ENCODE data around the gene KLRB1. TPM values are rescaled to one million over a fixed set of nuclear protein-coding genes. Genes with fewer than 3 reads are reported as not detected.
"Not testable (repeated sequence)": the region's sequence is repeated elsewhere in the genome, so short reads cannot be mapped to it uniquely, and the experiment has no call there.

KLRB1 gene
- polyA plus RNA-seq, 4 donors: 2.5 to 15.9 (median 4.5) TPM

DNA sequence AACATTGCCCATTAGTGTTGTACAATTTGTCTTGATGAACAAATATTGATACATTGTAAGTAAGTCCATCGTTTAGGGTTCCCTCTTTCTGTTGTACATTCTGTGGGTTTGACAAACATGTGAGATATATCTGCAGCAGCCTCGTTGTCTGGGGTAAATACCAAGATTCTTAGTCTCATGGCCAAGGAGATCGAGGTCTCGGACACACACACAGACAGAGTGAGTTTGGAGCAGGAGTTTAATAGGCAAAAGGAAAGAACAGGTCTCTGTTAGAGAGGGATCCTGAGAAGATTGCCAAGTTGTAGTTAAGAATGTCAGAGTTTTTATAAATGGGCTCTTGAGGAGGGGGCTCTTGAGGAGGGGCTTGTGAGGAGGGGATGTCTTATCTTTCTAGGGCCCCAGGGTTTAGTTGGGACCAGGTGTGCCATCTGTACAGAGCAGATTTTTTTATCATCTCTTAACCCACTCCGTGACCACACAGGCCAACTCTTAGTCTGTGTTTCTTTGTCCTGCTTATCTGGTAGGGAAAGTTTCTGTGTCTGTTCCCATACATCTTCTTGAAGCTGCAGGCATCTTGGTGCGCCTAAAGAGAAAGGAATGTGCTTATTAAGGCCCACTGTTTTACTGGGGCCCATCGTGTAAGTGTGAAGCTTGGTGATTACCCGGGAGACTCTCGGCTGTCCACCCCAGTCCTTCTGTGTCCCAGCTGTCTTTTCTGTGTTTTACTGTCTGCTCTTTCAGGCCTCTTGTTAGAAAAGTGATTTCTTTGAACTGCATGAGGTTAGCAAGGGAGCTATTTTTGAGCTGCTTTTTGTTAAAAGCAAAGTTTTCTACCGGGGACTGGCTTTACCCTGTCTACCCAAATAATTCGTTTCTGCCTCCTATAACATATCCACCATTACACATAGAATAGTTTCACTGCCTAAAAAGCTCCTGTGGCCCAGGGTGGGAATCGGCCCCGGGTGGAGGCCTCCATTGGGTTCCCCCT is 39.4 kb upstream of the KLRB1 start:
- no peak for FAIRE-seq
- WGBS, 3 donors: 40 to 44% (median 44%) methylated on average over 13 of the region's 13 CpGs

DNA sequence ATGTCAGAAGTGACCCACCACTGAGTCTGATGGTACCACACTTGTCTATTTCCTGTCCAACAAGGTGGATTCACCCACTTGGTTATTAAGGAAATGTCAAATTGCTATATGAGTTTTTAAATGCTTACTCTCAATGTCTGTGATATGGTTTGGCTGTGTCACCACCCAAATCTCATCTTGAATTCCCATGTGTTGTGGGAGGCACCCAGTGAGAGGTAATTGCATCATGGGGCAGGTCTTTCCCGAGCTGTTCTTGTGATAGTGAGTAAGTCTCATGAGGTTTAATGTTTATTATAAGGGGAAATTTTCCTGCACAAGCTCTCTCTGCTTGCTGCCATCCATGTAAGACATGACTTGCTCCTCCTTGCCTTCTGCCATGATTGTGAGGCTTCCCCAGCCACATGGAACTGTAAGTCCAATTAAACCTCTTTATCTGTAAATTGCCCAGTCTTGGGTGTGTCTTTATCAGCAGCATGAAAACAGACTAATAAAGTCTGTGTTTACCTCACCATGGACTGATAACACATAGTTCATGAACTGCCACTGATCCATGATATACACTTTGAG is 37.4 kb upstream of the KLRB1 start:
- not testable (repeated sequence) for H3K27ac ChIP-seq (ENCODE audit: low read depth in 1 of 3, low read length in 2 of 3); H3K4me3 ChIP-seq (ENCODE audit: low read depth in 1 of 3, low read length in 3 of 3); H3K27me3 ChIP-seq (ENCODE audit: control insufficient read depth in 3 of 3, insufficient read depth in 3 of 3, low read length in 3 of 3); H3K36me3 ChIP-seq (ENCODE audit: control insufficient read depth in 3 of 3, insufficient read depth in 2 of 3, low read depth in 1 of 3, low read length in 3 of 3); FAIRE-seq; H3K4me1 ChIP-seq (ENCODE audit: control insufficient read depth in 3 of 3, insufficient read depth in 2 of 3, low read depth in 1 of 3, low read length in 2 of 3)
- peaks cover 2 to 22% of the 10 kb centered on the region in 2 donors for H3K9me3 ChIP-seq (ENCODE audit: control insufficient read depth in 2 of 2, insufficient read depth in 1 of 2, low read depth in 1 of 2, low read length in 1 of 2)
- 47 to 73% (median 60%) methylated on average over 1 of the region's 1 CpG for WGBS, 3 donors
- DNase-seq: peak in 1 of 2 donors; percentile 75

More for the DNA sequence above, 39.4 kb upstream of the KLRB1 start:
- Histone ChIP-seq H3K27me3 (ENCODE audit: control insufficient read depth in 3 of 3, insufficient read depth in 3 of 3, low read length in 3 of 3) (no peaks in the 10 kb centered on the region), H3K4me3 (ENCODE audit: low read depth in 1 of 3, low read length in 3 of 3) (peak overlapping the region in 2 of 3 donors; percentile 67 to 73), H3K27ac (ENCODE audit: low read depth in 1 of 3, low read length in 2 of 3) (peak overlapping the region; percentile 77 to 88 (median 85)), H3K36me3 (ENCODE audit: control insufficient read depth in 3 of 3, insufficient read depth in 2 of 3, low read depth in 1 of 3, low read length in 3 of 3) (no peaks in the 10 kb centered on the region), H3K4me1 (ENCODE audit: control insufficient read depth in 3 of 3, insufficient read depth in 2 of 3, low read depth in 1 of 3, low read length in 2 of 3) (peaks cover 2 to 9% (median 4%) of the 10 kb centered on the region in 3 donors), H3K9me3 (ENCODE audit: control insufficient read depth in 2 of 2, insufficient read depth in 1 of 2, low read depth in 1 of 2, low read length in 1 of 2) (peaks cover 2 to 18% of the 10 kb centered on the region in 2 donors)
- no peak for DNase-seq

GRCh38 chr12:9643266-9643660 is 35.5 kb upstream of the KLRB1 start:
- Histone ChIP-seq H3K36me3 (ENCODE audit: control insufficient read depth in 3 of 3, insufficient read depth in 2 of 3, low read depth in 1 of 3, low read length in 3 of 3) (peaks cover 0 to 4% (median 0%) of the 10 kb centered on the region in 3 donors), H3K27me3 (ENCODE audit: control insufficient read depth in 3 of 3, insufficient read depth in 3 of 3, low read length in 3 of 3) (no peaks in the 10 kb centered on the region), H3K4me1 (ENCODE audit: control insufficient read depth in 3 of 3, insufficient read depth in 2 of 3, low read depth in 1 of 3, low read length in 2 of 3) (peaks cover 0 to 9% (median 2%) of the 10 kb centered on the region in 3 donors), H3K4me3 (ENCODE audit: low read depth in 1 of 3, low read length in 3 of 3) (no peak overlapping the region), H3K9me3 (ENCODE audit: control insufficient read depth in 2 of 2, insufficient read depth in 1 of 2, low read depth in 1 of 2, low read length in 1 of 2) (peaks cover 2 to 22% of the 10 kb centered on the region in 2 donors), H3K27ac (ENCODE audit: low read depth in 1 of 3, low read length in 2 of 3) (no peak overlapping the region)
- FAIRE-seq (no peak), DNase-seq (no peak)

GRCh38 chr12:9642606-9643265 is 35.0 kb upstream of the KLRB1 start:
- H3K9me3 ChIP-seq (ENCODE audit: control insufficient read depth in 2 of 2, insufficient read depth in 1 of 2, low read depth in 1 of 2, low read length in 1 of 2): peaks cover 2 to 22% of the 10 kb centered on the region in 2 donors
- FAIRE-seq (no peak), DNase-seq (no peak)
- no peak overlapping the region for H3K4me3 ChIP-seq (ENCODE audit: low read depth in 1 of 3, low read length in 3 of 3)
- peaks cover 0 to 4% (median 0%) of the 10 kb centered on the region in 3 donors for H3K36me3 ChIP-seq (ENCODE audit: control insufficient read depth in 3 of 3, insufficient read depth in 2 of 3, low read depth in 1 of 3, low read length in 3 of 3)
- WGBS, 3 donors: 74 to 88% (median 84%) methylated on average over 15 of the region's 15 CpGs
- H3K4me1 ChIP-seq (ENCODE audit: control insufficient read depth in 3 of 3, insufficient read depth in 2 of 3, low read depth in 1 of 3, low read length in 2 of 3): peaks cover 0 to 9% (median 2%) of the 10 kb centered on the region in 3 donors
- H3K27ac ChIP-seq (ENCODE audit: low read depth in 1 of 3, low read length in 2 of 3): no peak overlapping the region
- H3K27me3 ChIP-seq (ENCODE audit: control insufficient read depth in 3 of 3, insufficient read depth in 3 of 3, low read length in 3 of 3): no peaks in the 10 kb centered on the region

DNA sequence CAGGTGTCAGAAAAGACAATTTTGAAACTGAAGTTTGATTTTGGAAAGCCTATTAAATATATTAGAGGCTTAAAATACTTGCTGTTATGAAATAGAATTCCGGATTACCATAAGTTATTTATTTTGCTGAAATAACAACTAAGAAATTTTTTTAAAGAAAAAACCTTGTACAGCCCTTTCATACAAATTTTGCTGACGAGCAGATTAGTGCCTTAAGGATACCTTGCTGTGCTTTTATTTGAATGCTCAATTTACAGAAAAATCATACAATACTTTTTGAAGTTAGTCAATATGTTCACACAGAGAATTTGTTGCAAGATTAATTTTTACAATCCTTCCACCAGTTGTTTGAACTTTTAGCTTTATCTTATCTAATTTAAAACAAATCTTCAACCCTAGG is 32.3 kb upstream of the KLRB1 start:
- H3K9me3 ChIP-seq (ENCODE audit: control insufficient read depth in 2 of 2, insufficient read depth in 1 of 2, low read depth in 1 of 2, low read length in 1 of 2): peaks cover under 1 to 19% of the 10 kb centered on the region in 2 donors
- no peaks in the 10 kb centered on the region for H3K27me3 ChIP-seq (ENCODE audit: control insufficient read depth in 3 of 3, insufficient read depth in 3 of 3, low read length in 3 of 3)
- 85 to 97% (median 88%) methylated on average over 2 of the region's 2 CpGs for WGBS, 3 donors
- no peak overlapping the region for H3K27ac ChIP-seq (ENCODE audit: low read depth in 1 of 3, low read length in 2 of 3)
- peaks cover 0 to 4% (median 0%) of the 10 kb centered on the region in 3 donors for H3K36me3 ChIP-seq (ENCODE audit: control insufficient read depth in 3 of 3, insufficient read depth in 2 of 3, low read depth in 1 of 3, low read length in 3 of 3)
- DNase-seq (no peak), FAIRE-seq (no peak)
- no peaks in the 10 kb centered on the region for H3K4me1 ChIP-seq (ENCODE audit: control insufficient read depth in 3 of 3, insufficient read depth in 2 of 3, low read depth in 1 of 3, low read length in 2 of 3)
- no peak overlapping the region for H3K4me3 ChIP-seq (ENCODE audit: low read depth in 1 of 3, low read length in 3 of 3)

GRCh38 chr12:9636851-9637206 is 29.1 kb upstream of the KLRB1 start:
- Histone ChIP-seq H3K27ac (ENCODE audit: low read depth in 1 of 3, low read length in 2 of 3) (no peak overlapping the region), H3K9me3 (ENCODE audit: control insufficient read depth in 2 of 2, insufficient read depth in 1 of 2, low read depth in 1 of 2, low read length in 1 of 2) (peaks cover 0 to 10% of the 10 kb centered on the region in 2 donors), H3K27me3 (ENCODE audit: control insufficient read depth in 3 of 3, insufficient read depth in 3 of 3, low read length in 3 of 3) (no peaks in the 10 kb centered on the region), H3K4me3 (ENCODE audit: low read depth in 1 of 3, low read length in 3 of 3) (no peak overlapping the region), H3K36me3 (ENCODE audit: control insufficient read depth in 3 of 3, insufficient read depth in 2 of 3, low read depth in 1 of 3, low read length in 3 of 3) (peaks cover 0 to 4% (median 0%) of the 10 kb centered on the region in 3 donors), H3K4me1 (ENCODE audit: control insufficient read depth in 3 of 3, insufficient read depth in 2 of 3, low read depth in 1 of 3, low read length in 2 of 3) (no peaks in the 10 kb centered on the region)
- FAIRE-seq: no peak
- 84 to 95% (median 94%) methylated on average over 5 of the region's 5 CpGs for WGBS, 3 donors
- DNase-seq: no peak

DNA sequence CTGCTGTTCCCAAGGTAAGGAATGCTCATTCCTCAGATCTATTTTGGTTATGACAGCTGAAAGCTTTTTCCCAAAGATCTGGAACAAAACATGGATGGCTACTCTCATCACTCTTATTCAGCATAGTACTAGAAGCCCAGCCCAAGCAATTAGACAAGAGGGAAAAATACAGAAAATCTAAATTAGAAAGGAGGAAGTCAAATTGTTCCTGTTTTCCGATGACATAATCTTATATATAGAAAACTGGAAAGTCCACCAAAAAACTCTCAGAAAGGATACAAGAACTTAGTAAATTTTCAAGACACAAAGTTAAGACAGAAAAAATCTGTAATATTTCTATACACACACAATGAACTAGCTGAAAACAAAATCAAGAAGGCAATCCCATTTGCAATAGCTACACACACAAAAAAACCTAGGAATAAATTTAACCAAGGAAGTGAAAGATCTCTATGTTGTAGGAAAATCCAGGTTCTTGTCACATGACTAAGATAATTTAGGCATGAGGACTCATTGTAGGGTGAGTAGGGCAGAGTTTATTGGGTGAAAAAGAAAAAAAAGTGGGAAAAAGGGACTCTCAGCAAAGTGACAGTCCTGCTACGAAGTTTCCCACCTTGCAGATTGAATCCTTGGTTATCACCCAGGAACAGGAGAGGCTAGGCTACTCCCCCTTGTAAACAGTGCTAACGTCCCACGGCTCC is 28.6 kb upstream of the KLRB1 start:
- H3K27ac ChIP-seq (ENCODE audit: low read depth in 1 of 3, low read length in 2 of 3): no peak overlapping the region
- WGBS, 3 donors: 87 to 93% (median 88%) methylated on average over 4 of the region's 4 CpGs
- FAIRE-seq: no peak
- peaks cover 0 to 6% of the 10 kb centered on the region in 2 donors for H3K9me3 ChIP-seq (ENCODE audit: control insufficient read depth in 2 of 2, insufficient read depth in 1 of 2, low read depth in 1 of 2, low read length in 1 of 2)
- no peaks in the 10 kb centered on the region for H3K36me3 ChIP-seq (ENCODE audit: control insufficient read depth in 3 of 3, insufficient read depth in 2 of 3, low read depth in 1 of 3, low read length in 3 of 3)
- H3K4me1 ChIP-seq (ENCODE audit: control insufficient read depth in 3 of 3, insufficient read depth in 2 of 3, low read depth in 1 of 3, low read length in 2 of 3): no peaks in the 10 kb centered on the region
- H3K27me3 ChIP-seq (ENCODE audit: control insufficient read depth in 3 of 3, insufficient read depth in 3 of 3, low read length in 3 of 3): no peaks in the 10 kb centered on the region
- DNase-seq: no peak
- no peak overlapping the region for H3K4me3 ChIP-seq (ENCODE audit: low read depth in 1 of 3, low read length in 3 of 3)

Data from small intestine (tissue), 7 donors.